ENCODE results near the gene NBR1.
"Not testable (repeated sequence)": the region's sequence is repeated elsewhere in the genome, so short reads cannot be mapped to it uniquely, and the experiment has no call there.

DNA sequence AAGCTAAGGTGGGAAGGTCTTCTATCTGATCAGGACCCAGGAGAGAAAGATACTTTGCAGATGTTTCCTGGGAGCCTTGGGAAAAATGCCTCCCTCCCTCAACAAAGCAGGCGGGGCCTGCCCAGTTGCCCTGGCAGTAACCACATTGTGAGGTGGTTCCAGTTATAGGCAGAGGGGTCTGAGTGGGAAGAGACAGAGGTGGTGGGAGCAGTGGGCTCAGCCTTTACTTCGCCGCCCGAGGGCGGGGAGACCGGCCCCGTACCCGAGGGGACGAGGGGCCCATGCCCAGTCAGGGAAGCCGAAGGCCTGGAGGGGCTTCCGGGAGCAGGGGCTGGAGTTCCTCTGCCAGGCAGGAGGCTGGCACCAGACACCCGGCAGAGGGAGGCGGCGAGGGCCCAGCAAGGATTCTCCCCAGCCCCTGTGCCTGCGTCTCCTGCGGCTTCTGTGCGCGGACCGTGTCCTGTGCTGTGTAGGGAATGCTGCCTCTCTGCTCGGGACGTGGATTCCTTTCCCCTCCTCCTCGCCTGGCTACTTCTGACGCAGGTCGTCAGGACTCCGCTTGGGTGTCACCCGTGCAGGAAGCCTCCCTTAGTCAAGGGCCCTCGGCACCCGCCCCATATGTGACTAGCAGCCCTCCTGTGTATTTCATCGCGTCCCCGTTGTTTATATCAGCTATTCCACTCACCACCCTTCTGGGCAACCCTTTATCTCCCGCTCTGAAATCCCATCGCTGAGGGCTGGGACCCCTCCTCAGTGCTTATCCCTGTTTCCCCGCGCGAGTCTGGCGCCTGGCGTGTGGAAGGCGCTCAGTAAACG lies 60.4 kb downstream of the NBR1 start:
- TF ChIP-seq TAF1, POLR2A, POLR2AphosphoS5, SPI1, POU2F2 (IDR thresholded peaks at IDR 0.05; ENCODE audit: low read depth, low read length): not testable (repeated sequence)

Measured in GM12891 (cell line).